Progenitor cell of endocrine pancreas (in vitro differentiated cells): ENCODE measurements around the gene NAGLU. TPM values are rescaled to one million over a fixed set of nuclear protein-coding genes. Genes with fewer than 3 reads are reported as not detected.
A peak's percentile ranks its signal among the peaks of the same experiment; 100 is the strongest.

Experiments
- DNase-seq: peaks from one replicate; pipeline ENCODE4 v3.0.0; 2021; ENCODE audit warnings: low spot score; ENCODE audit not compliant: unreplicated experiment
- H3K27ac Mint-ChIP-seq: 2 replicates; pipeline ENCODE4 v1.8.0; 2021; ENCODE audit warnings: mild to moderate bottlenecking, moderate library complexity, mixed read lengths
- H3K27me3 Mint-ChIP-seq: 2 replicates; pipeline ENCODE4 v1.8.0; 2021; ENCODE audit warnings: mixed read lengths
- H3K36me3 Mint-ChIP-seq: 2 replicates; pipeline ENCODE4 v1.8.0; 2022; ENCODE audit warnings: mixed read lengths; ENCODE audit not compliant: insufficient read depth
- H3K4me1 Mint-ChIP-seq: 2 replicates; pipeline ENCODE4 v1.8.0; 2021; ENCODE audit warnings: low read depth, mixed read lengths
- H3K4me3 Mint-ChIP-seq: 2 replicates; pipeline ENCODE4 v1.8.0; 2021; ENCODE audit warnings: low read depth, mild to moderate bottlenecking, moderate library complexity, mixed read lengths
- H3K9me3 Mint-ChIP-seq: 2 replicates; pipeline ENCODE4 v1.8.0; 2021; ENCODE audit warnings: low read depth, mixed read lengths
- CTCF ChIP-seq: fragments of 200-600 bp; sonication (generic); IDR thresholded peaks from one replicate; pipeline ENCODE4 v1.5.0; 2021; ENCODE audit warnings: antibody characterized with exemption, mild to moderate bottlenecking; ENCODE audit not compliant: unreplicated experiment
- total RNA-seq: library from RNA; stranded (reverse); gene quantifications from 2 replicates; pipeline ENCODE4 v1.2.1, GENCODE V29; 2021

The NAGLU gene
- total RNA-seq, 1 donor from 2014 or later = 19.0 TPM

GRCh38 chr17:42531455-42532354, 4.3 kb upstream of the NAGLU start:
- H3K4me1 Mint-ChIP-seq = peaks cover 28% of the 10 kb centered on the region
- H3K27ac Mint-ChIP-seq = peak overlapping the region; percentile 93
- no peaks in the 10 kb centered on the region for H3K36me3 Mint-ChIP-seq
- H3K9me3 Mint-ChIP-seq = no peaks in the 10 kb centered on the region
- DNase-seq = peak; percentile 42
- H3K27me3 Mint-ChIP-seq = peaks cover 6% of the 10 kb centered on the region
- TF ChIP-seq CTCF = peak; percentile 54
- peak overlapping the region; percentile 61 for H3K4me3 Mint-ChIP-seq

- peaks cover 25% of the 10 kb centered on the region for H3K4me1 Mint-ChIP-seq
- DNase-seq = no peak
- TF ChIP-seq CTCF = no peak
- peak overlapping the region; percentile 79 for H3K27ac Mint-ChIP-seq
- peaks cover 3% of the 10 kb centered on the region for H3K36me3 Mint-ChIP-seq
- H3K4me3 Mint-ChIP-seq = peak overlapping the region; percentile 73
- peaks cover 6% of the 10 kb centered on the region for H3K27me3 Mint-ChIP-seq
- H3K9me3 Mint-ChIP-seq = no peaks in the 10 kb centered on the region
Measured at GRCh38 chr17:42535155-42536047, 640 bp upstream of the NAGLU start.

GRCh38 chr17:42536372-42537155, 523 bp downstream of the NAGLU start:
- no peak for TF ChIP-seq CTCF
- Mint-ChIP-seq H3K9me3 (no peaks in the 10 kb centered on the region), H3K36me3 (peaks cover 7% of the 10 kb centered on the region), H3K27ac (peak overlapping the region; percentile 87), H3K27me3 (peaks cover 6% of the 10 kb centered on the region), H3K4me3 (peak overlapping the region; percentile 73), H3K4me1 (peaks cover 19% of the 10 kb centered on the region)
- peak; percentile 49 for DNase-seq

- peak overlapping the region; percentile 73 for H3K4me3 Mint-ChIP-seq
- peaks cover 16% of the 10 kb centered on the region for H3K4me1 Mint-ChIP-seq
- H3K27ac Mint-ChIP-seq = no peak overlapping the region
- no peaks in the 10 kb centered on the region for H3K9me3 Mint-ChIP-seq
- H3K36me3 Mint-ChIP-seq = peaks cover 7% of the 10 kb centered on the region
- no peak for DNase-seq
- no peak for TF ChIP-seq CTCF
- peaks cover 6% of the 10 kb centered on the region for H3K27me3 Mint-ChIP-seq
Measured at GRCh38 chr17:42537156-42537805, 1.2 kb downstream of the NAGLU start.
